ENCODE data around the gene KRT31. TPM values are rescaled to one million over a fixed set of nuclear protein-coding genes. Genes with fewer than 3 reads are reported as not detected.

The KRT31 gene
- total RNA-seq, 2 donors from 2014 or later, result not detected

DNA sequence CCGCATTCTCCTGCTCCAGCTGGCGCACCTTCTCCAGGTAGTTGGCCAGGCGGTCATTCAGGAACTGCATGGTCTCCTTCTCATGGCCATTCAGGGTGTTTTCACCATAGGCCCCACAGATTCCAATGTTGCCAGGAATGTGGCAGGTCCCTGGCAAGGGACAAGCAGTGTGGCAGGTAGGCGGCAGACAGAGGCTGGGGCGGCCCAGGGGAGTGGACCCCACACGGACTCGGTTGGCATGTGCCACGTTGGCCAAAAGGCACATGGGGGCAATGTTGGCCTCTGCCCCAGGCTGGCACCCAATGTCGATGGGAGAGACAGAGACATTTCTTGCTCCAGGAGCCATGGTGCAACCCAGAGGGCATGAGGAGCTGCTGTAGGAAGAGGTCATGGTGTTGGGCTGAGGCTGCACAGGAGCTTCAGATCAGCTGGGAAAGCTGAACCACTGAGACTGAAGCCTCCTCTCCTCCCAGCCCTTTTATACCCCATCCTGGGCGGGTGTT, 43.2 kb upstream of the KRT31 start, which contains the start of gene KRT38:
KRT38 (minus strand) TSS at position 453 of the 503 bp plus-strand sequence; CDS start at position 391, 62 bp downstream.
- no peaks in the 10 kb centered on the region for H3K36me3 ChIP-seq (replicated peaks in 1 of 2; ENCODE audit: insufficient read depth in 1 of 2, low read depth in 2 of 2)
- 73 to 97% methylated on average over 4 to 10 of the region's 10 CpGs for WGBS, 2 donors
- intact Hi-C loops (cut with DNase I), result no loop called here

DNA sequence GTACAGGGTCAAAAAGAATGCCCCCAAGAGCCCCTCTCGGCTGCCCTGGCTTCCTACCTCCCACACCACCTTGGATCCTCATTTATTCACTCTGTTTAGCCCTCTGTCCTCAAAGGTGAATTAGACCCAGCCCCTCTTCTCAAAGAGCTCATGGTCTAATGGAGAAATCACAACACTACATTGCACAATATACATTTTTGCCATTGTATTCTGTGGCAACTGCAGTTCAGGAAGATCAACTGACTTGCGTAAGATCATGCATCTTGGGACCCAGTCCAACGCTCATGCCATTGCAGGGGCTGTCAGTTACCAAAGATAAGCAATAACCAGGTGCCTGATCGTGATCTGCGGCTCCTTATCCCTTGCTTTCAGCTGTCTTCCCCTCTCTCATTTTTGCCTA, 42.0 kb upstream of the KRT31 start:
- DNase-seq (no peak), ATAC-seq (no peak)
- Histone ChIP-seq H3K36me3 (replicated peaks in 1 of 2; ENCODE audit: insufficient read depth in 1 of 2, low read depth in 2 of 2) (no peaks in the 10 kb centered on the region), H3K4me1 (no peaks in the 10 kb centered on the region), H3K9me3 (no peaks in the 10 kb centered on the region), H3K27ac (no peak overlapping the region), H3K4me3 (no peak overlapping the region), H3K27me3 (no peaks in the 10 kb centered on the region)
- intact Hi-C loops (cut with DNase I), result no loop called here
- TF ChIP-seq, protein P1, sequence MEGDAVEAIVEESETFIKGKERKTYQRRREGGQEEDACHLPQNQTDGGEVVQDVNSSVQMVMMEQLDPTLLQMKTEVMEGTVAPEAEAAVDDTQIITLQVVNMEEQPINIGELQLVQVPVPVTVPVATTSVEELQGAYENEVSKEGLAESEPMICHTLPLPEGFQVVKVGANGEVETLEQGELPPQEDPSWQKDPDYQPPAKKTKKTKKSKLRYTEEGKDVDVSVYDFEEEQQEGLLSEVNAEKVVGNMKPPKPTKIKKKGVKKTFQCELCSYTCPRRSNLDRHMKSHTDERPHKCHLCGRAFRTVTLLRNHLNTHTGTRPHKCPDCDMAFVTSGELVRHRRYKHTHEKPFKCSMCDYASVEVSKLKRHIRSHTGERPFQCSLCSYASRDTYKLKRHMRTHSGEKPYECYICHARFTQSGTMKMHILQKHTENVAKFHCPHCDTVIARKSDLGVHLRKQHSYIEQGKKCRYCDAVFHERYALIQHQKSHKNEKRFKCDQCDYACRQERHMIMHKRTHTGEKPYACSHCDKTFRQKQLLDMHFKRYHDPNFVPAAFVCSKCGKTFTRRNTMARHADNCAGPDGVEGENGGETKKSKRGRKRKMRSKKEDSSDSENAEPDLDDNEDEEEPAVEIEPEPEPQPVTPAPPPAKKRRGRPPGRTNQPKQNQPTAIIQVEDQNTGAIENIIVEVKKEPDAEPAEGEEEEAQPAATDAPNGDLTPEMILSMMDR (IDR thresholded peaks at IDR 0.05), result no peak
- TF ChIP-seq POLR2A (IDR thresholded peaks at IDR 0.05), result no peak
- 57 to 60% methylated on average over 5 of the region's 5 CpGs for WGBS, 2 donors

More for the DNA sequence above, 43.2 kb upstream of the KRT31 start, which contains the start of gene KRT38:
- TF ChIP-seq, protein P1 (IDR thresholded peaks at IDR 0.05), result no peak
- H3K4me1 ChIP-seq, result no peaks in the 10 kb centered on the region
- no peak for DNase-seq
- H3K27me3 ChIP-seq, result no peaks in the 10 kb centered on the region
- no peak for ATAC-seq
- no peak within 1 kb of the TSS for H3K4me3 ChIP-seq
- H3K27ac ChIP-seq, result no peak within 1 kb of the TSS
- H3K9me3 ChIP-seq, result no peaks in the 10 kb centered on the region

DNA sequence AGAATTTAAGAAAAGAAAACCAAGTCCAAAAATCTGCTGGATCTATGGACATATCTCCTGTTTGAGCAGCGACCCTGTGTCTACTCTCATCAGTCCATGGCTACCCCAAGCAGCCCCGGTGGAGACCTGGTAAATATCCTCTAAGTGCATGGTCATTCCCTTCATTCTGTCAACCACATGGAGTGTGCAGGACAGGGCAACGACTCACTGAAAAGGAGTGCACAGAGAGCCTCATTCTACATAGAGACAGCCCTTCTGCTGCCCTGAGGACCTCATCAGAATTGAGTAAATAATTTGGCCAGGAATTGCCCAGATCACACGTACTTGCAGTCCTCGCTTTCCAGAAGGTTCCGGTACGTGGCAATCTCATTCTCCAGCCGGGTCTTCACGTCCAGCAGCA, 40.4 kb upstream of the KRT31 start:
- Histone ChIP-seq H3K4me3 (no peak overlapping the region), H3K36me3 (replicated peaks in 1 of 2; ENCODE audit: insufficient read depth in 1 of 2, low read depth in 2 of 2) (no peaks in the 10 kb centered on the region), H3K9me3 (no peaks in the 10 kb centered on the region), H3K4me1 (no peaks in the 10 kb centered on the region), H3K27ac (no peak overlapping the region), H3K27me3 (no peaks in the 10 kb centered on the region)
- ATAC-seq (no peak), DNase-seq (no peak)
- intact Hi-C loops (cut with DNase I), result no loop called here
- WGBS, 2 donors, result 74 to 77% methylated on average over 9 of the region's 9 CpGs
- no peak for TF ChIP-seq POLR2A (IDR thresholded peaks at IDR 0.05)
- TF ChIP-seq, protein P1 (IDR thresholded peaks at IDR 0.05), result no peak

GRCh38 chr17:41437254-41437653, 39.8 kb upstream of the KRT31 start:
- intact Hi-C loops (cut with DNase I), result no loop called here
- DNase-seq (no peak), ATAC-seq (no peak)
- H3K4me3 ChIP-seq, result no peak overlapping the region
- WGBS, 2 donors, result 61 to 68% methylated on average over 7 of the region's 7 CpGs
- no peaks in the 10 kb centered on the region for H3K36me3 ChIP-seq (replicated peaks in 1 of 2; ENCODE audit: insufficient read depth in 1 of 2, low read depth in 2 of 2)
- H3K4me1 ChIP-seq, result no peaks in the 10 kb centered on the region
- H3K9me3 ChIP-seq, result no peaks in the 10 kb centered on the region
- no peak overlapping the region for H3K27ac ChIP-seq
- TF ChIP-seq, protein P1 (IDR thresholded peaks at IDR 0.05), result no peak
- TF ChIP-seq POLR2A (IDR thresholded peaks at IDR 0.05), result no peak
- H3K27me3 ChIP-seq, result no peaks in the 10 kb centered on the region

DNA sequence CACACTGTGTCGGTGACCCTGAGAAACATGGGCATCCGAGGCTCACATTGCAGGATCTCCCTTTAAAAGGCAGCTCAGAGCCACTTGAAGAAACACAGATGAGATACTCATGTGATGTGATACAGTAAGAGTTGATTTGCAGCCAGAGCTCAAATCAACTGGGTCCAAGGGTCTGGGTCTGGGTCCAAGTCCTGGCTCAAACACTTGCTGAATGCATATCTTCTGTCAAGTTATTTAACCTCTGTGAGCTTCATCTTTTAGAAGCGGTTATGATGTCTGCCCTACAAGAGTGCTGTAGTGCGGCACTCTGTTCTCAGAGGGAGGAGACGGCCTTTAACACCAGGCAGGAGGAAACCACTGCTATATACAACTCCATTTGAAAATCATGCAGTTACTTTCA, 37.0 kb upstream of the KRT31 start:
- no peak for ATAC-seq
- no peaks in the 10 kb centered on the region for H3K4me1 ChIP-seq
- WGBS, 2 donors, result 62 to 75% methylated on average over 5 of the region's 5 CpGs
- no peaks in the 10 kb centered on the region for H3K9me3 ChIP-seq
- no peaks in the 10 kb centered on the region for H3K36me3 ChIP-seq (replicated peaks in 1 of 2; ENCODE audit: insufficient read depth in 1 of 2, low read depth in 2 of 2)
- no peak overlapping the region for H3K27ac ChIP-seq
- intact Hi-C loops (cut with DNase I), result no loop called here
- DNase-seq, result no peak
- no peak for TF ChIP-seq POLR2A (IDR thresholded peaks at IDR 0.05)
- TF ChIP-seq, protein P1 (IDR thresholded peaks at IDR 0.05), result no peak
- no peak overlapping the region for H3K4me3 ChIP-seq
- H3K27me3 ChIP-seq, result no peaks in the 10 kb centered on the region

Measured in body of pancreas (tissue), 4 donors.